IPS-11a (cell line): ENCODE measurements around the gene WDR45.
A peak's percentile ranks its signal among the peaks of the same experiment; 100 is the strongest.
"Not testable (repeated sequence)": the region's sequence is repeated elsewhere in the genome, so short reads cannot be mapped to it uniquely, and the experiment has no call there.

Experiments
- H3K4me3 ChIP-seq: one replicate; pipeline ENCODE4 v1.5.1; 2013; ENCODE audit warnings: low read depth, low read length, control low read depth

WDR45 gene

GRCh38 chrX:49079489-49080428 lies at the start of gene WDR45:
TSS of gene WDR45 (minus strand) at chrX:49079887. CDS start at chrX:49078095, 1,792 bp downstream.
- H3K4me3 ChIP-seq, result peak within 1 kb of the TSS; percentile 59

- no peak overlapping the region for H3K4me3 ChIP-seq
Observed at GRCh38 chrX:49129427-49129826, 49.7 kb upstream of the WDR45 start.

- not testable (repeated sequence) for H3K4me3 ChIP-seq
Observed at GRCh38 chrX:49127742-49128258, 48.1 kb upstream of the WDR45 start.

GRCh38 chrX:49122499-49122898 lies 42.8 kb upstream of the WDR45 start:
- H3K4me3 ChIP-seq, result no peak overlapping the region

- H3K4me3 ChIP-seq, result no peak overlapping the region
Observed at GRCh38 chrX:49120091-49120490, 40.4 kb upstream of the WDR45 start.

- no peak overlapping the region for H3K4me3 ChIP-seq
Observed at GRCh38 chrX:49117581-49117980, 37.9 kb upstream of the WDR45 start.

GRCh38 chrX:49116716-49117115 lies 37.0 kb upstream of the WDR45 start:
- no peak overlapping the region for H3K4me3 ChIP-seq

GRCh38 chrX:49116076-49116475 lies 36.4 kb upstream of the WDR45 start:
- no peak overlapping the region for H3K4me3 ChIP-seq

GRCh38 chrX:49111791-49112190 lies 32.1 kb upstream of the WDR45 start:
- H3K4me3 ChIP-seq, result no peak overlapping the region

GRCh38 chrX:49110417-49110816 lies 30.7 kb upstream of the WDR45 start:
- no peak overlapping the region for H3K4me3 ChIP-seq

GRCh38 chrX:49108641-49109040 lies 29.0 kb upstream of the WDR45 start:
- H3K4me3 ChIP-seq, result no peak overlapping the region

- H3K4me3 ChIP-seq, result no peak overlapping the region
Observed at GRCh38 chrX:49106930-49107329, 27.2 kb upstream of the WDR45 start.

- H3K4me3 ChIP-seq, result no peak overlapping the region
Observed at GRCh38 chrX:49106296-49106695, 26.6 kb upstream of the WDR45 start.

- no peak overlapping the region for H3K4me3 ChIP-seq
Observed at GRCh38 chrX:49103637-49104036, 23.9 kb upstream of the WDR45 start.

GRCh38 chrX:49102190-49102589 lies 22.5 kb upstream of the WDR45 start:
- no peak overlapping the region for H3K4me3 ChIP-seq

- H3K4me3 ChIP-seq, result peak overlapping the region; percentile 79
Observed at GRCh38 chrX:49101629-49101984, 21.9 kb upstream of the WDR45 start.

GRCh38 chrX:49100704-49101628 lies 21.3 kb upstream of the WDR45 start:
- peak overlapping the region; percentile 79 for H3K4me3 ChIP-seq

GRCh38 chrX:49096419-49096818 lies 16.7 kb upstream of the WDR45 start:
- H3K4me3 ChIP-seq, result no peak overlapping the region

GRCh38 chrX:49089553-49089952 lies 9.9 kb upstream of the WDR45 start:
- H3K4me3 ChIP-seq, result no peak overlapping the region

- no peak overlapping the region for H3K4me3 ChIP-seq
Observed at GRCh38 chrX:49082271-49082871, 2.7 kb upstream of the WDR45 start.

- H3K4me3 ChIP-seq, result no peak overlapping the region
Observed at GRCh38 chrX:49077941-49078340, 1.7 kb downstream of the WDR45 start.
